ENCODE results near the gene PICALM.

The PICALM gene

DNA sequence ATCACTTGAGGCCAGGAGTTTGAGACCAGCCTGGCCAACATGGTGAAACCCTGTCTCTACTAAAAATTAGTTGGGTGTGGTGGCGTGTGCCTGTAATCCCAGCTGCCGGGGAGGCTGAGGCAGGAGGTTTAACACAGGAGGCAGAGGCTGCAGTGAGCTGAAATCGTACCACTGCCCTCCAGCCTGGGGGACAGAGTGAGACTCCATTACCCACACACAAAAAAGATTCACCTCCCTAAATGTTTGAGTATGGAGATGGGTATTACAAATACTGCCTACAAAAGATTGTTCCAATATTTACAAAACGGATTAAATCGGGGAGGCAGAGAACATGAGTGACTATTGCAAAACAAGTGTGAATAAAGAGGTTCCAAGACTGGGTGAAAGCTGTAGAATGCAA is 98.3 kb downstream of the PICALM start:
- peaks cover 12% of the 10 kb centered on the region for H3K36me3 ChIP-seq (ENCODE audit: control insufficient read depth, insufficient read depth, low read length)
- TF ChIP-seq, protein P1, sequence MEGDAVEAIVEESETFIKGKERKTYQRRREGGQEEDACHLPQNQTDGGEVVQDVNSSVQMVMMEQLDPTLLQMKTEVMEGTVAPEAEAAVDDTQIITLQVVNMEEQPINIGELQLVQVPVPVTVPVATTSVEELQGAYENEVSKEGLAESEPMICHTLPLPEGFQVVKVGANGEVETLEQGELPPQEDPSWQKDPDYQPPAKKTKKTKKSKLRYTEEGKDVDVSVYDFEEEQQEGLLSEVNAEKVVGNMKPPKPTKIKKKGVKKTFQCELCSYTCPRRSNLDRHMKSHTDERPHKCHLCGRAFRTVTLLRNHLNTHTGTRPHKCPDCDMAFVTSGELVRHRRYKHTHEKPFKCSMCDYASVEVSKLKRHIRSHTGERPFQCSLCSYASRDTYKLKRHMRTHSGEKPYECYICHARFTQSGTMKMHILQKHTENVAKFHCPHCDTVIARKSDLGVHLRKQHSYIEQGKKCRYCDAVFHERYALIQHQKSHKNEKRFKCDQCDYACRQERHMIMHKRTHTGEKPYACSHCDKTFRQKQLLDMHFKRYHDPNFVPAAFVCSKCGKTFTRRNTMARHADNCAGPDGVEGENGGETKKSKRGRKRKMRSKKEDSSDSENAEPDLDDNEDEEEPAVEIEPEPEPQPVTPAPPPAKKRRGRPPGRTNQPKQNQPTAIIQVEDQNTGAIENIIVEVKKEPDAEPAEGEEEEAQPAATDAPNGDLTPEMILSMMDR (IDR thresholded peaks at IDR 0.05; ENCODE audit: insufficient read depth, low read length, poor library complexity, severe bottlenecking): no peak
- H3K27me3 ChIP-seq (replicated peaks; ENCODE audit: control insufficient read depth, insufficient read depth, low read length): no peaks in the 10 kb centered on the region
- H3K4me3 ChIP-seq (replicated peaks; ENCODE audit: low read depth, low read length): no peak overlapping the region
- DNase-seq (ENCODE audit: extremely low read depth, insufficient read length): no peak

DNA sequence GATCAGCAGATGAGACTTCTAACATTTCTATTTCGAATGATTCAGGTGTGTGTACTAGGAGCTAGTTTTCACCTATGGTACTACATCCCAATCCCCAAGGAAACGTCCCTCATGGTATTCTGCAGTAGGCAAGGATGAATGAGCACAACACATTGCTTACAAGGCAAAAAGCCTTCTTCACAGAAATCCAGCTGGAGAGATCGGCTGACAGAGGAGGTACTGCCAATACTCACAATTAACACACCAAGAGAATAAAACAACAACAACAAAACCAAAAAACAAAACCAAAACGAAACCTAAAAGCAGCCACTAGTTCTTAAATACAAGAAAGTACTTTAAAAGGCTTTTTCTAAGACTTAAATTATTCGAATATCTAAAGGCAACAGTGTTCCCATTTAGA is 101.4 kb downstream of the PICALM start:
- peaks cover 14% of the 10 kb centered on the region for H3K36me3 ChIP-seq (ENCODE audit: control insufficient read depth, insufficient read depth, low read length)
- no peak overlapping the region for H3K4me3 ChIP-seq (replicated peaks; ENCODE audit: low read depth, low read length)
- DNase-seq (ENCODE audit: extremely low read depth, insufficient read length): no peak
- no peaks in the 10 kb centered on the region for H3K27me3 ChIP-seq (replicated peaks; ENCODE audit: control insufficient read depth, insufficient read depth, low read length)
- TF ChIP-seq, protein P1 (IDR thresholded peaks at IDR 0.05; ENCODE audit: insufficient read depth, low read length, poor library complexity, severe bottlenecking): no peak

DNA sequence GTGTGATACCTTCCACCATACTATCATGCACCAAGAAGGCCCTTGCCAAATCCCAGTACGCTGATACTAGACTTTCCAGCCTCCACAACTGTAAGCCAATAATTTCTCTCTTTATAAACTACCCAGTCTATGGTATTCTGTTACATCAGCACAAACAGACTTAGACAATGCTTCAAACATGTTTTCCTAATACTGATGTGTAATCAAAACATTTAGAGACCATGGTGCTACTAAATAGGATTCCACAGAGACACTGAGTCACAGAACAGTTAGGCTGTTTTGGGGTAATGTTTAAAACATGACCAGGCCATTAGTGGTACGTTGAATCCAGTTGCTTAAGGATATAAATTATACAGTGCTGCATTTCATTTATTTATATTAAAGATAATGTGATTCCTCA is 103.7 kb downstream of the PICALM start:
- Histone ChIP-seq H3K27me3 (replicated peaks; ENCODE audit: control insufficient read depth, insufficient read depth, low read length) (no peaks in the 10 kb centered on the region), H3K36me3 (ENCODE audit: control insufficient read depth, insufficient read depth, low read length) (peaks cover 10% of the 10 kb centered on the region), H3K4me3 (replicated peaks; ENCODE audit: low read depth, low read length) (no peak overlapping the region)
- no peak for DNase-seq (ENCODE audit: extremely low read depth, insufficient read length)
- TF ChIP-seq, protein P1 (IDR thresholded peaks at IDR 0.05; ENCODE audit: insufficient read depth, low read length, poor library complexity, severe bottlenecking): no peak

DNA sequence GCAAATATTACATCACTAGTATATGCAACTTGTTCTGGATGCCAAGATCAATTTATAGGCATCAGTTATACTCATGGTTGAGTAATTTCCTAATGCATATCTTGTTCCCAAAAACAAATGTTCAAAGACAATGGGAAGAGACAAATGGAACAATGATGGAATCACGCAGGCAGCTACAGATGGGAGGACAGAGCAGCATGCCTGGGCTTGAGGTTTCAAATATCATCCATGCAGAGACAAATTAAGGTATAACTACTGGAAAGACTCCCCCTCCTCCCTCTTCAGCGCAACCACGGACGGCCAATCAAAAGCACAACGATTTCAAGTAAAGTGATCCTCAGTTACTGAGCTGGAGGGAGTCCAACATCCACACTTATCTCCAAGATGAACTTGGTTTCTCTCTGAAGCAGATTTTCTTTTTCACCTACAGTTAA is 106.9 kb downstream of the PICALM start:
- Histone ChIP-seq H3K36me3 (ENCODE audit: control insufficient read depth, insufficient read depth, low read length) (peaks cover 7% of the 10 kb centered on the region), H3K4me3 (replicated peaks; ENCODE audit: low read depth, low read length) (no peak overlapping the region), H3K27me3 (replicated peaks; ENCODE audit: control insufficient read depth, insufficient read depth, low read length) (no peaks in the 10 kb centered on the region)
- TF ChIP-seq, protein P1 (IDR thresholded peaks at IDR 0.05; ENCODE audit: insufficient read depth, low read length, poor library complexity, severe bottlenecking): no peak
- DNase-seq (ENCODE audit: extremely low read depth, insufficient read length): no peak

DNA sequence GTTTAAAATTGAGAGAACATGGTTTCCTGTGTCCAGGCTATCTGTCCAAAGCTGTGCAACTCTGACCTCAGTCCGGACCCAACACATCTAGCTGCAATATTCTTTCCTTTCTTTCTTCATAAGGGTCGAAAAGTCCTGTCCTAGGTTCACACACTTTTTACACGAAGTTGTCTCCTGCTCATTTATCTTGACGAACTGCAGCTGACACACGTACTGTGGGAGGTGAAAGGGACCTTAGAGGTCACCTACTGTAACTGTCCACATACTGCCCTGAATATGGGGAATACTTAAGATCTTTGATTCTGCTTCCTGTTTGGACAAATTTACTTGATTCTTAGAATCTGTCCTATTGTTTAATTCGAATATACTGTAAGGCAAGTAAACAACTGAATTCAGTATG is 107.8 kb downstream of the PICALM start:
- Histone ChIP-seq H3K4me3 (replicated peaks; ENCODE audit: low read depth, low read length) (no peak overlapping the region), H3K27me3 (replicated peaks; ENCODE audit: control insufficient read depth, insufficient read depth, low read length) (no peaks in the 10 kb centered on the region), H3K36me3 (ENCODE audit: control insufficient read depth, insufficient read depth, low read length) (peaks cover 10% of the 10 kb centered on the region)
- no peak for DNase-seq (ENCODE audit: extremely low read depth, insufficient read length)
- TF ChIP-seq, protein P1 (IDR thresholded peaks at IDR 0.05; ENCODE audit: insufficient read depth, low read length, poor library complexity, severe bottlenecking): no peak

DNA sequence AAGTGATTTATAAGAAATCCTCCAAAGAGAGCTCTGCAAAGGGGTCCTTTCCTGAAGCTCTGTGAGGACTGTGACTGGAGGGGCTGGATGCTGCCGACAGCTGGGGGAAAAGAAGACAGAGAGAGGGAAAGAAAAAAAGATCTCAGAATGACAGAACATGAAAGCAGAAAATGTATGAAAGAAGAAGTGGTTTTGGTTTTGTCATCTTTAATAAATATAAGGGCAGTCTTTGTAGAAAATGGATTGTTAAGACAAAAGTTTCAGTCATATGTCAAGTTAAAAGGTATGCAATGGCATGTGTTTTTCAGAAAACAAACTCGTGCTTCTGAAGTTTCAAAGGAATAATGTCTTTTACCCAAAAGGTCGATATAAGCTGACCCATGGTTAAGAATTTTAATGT is 108.2 kb downstream of the PICALM start:
- TF ChIP-seq, protein P1 (IDR thresholded peaks at IDR 0.05; ENCODE audit: insufficient read depth, low read length, poor library complexity, severe bottlenecking): no peak
- DNase-seq (ENCODE audit: extremely low read depth, insufficient read length): no peak

More for the DNA sequence above, 108.2 kb downstream of the PICALM start:
- no peak overlapping the region for H3K4me3 ChIP-seq (replicated peaks; ENCODE audit: low read depth, low read length)
- H3K27me3 ChIP-seq (replicated peaks; ENCODE audit: control insufficient read depth, insufficient read depth, low read length): no peaks in the 10 kb centered on the region
- peaks cover 8% of the 10 kb centered on the region for H3K36me3 ChIP-seq (ENCODE audit: control insufficient read depth, insufficient read depth, low read length)
